ENCODE data around the gene ZNF609.
"Not testable (repeated sequence)": the region's sequence is repeated elsewhere in the genome, so short reads cannot be mapped to it uniquely, and the experiment has no call there.

The ZNF609 gene

GRCh38 chr15:64459066-64459781 lies 1.2 kb upstream of the ZNF609 start:
- no peak for DNase-seq (ENCODE audit: low spot score)

- peak; percentile 83 for DNase-seq (ENCODE audit: low spot score)
Measured at GRCh38 chr15:64460724-64461720, 644 bp downstream of the ZNF609 start.

- DNase-seq (ENCODE audit: low spot score) = peak; percentile 35
Measured at GRCh38 chr15:64461721-64462162, 1.4 kb downstream of the ZNF609 start.

- DNase-seq (ENCODE audit: low spot score) = no peak
Measured at GRCh38 chr15:64462492-64462891, 2.1 kb downstream of the ZNF609 start.

- DNase-seq (ENCODE audit: low spot score) = peak; percentile 26
Measured at GRCh38 chr15:64464276-64465005, 4.1 kb downstream of the ZNF609 start.

- no peak for DNase-seq (ENCODE audit: low spot score)
Measured at GRCh38 chr15:64466408-64467141, 6.2 kb downstream of the ZNF609 start.

GRCh38 chr15:64472161-64472560 lies 11.8 kb downstream of the ZNF609 start:
- no peak for DNase-seq (ENCODE audit: low spot score)

- no peak for DNase-seq (ENCODE audit: low spot score)
Measured at GRCh38 chr15:64474846-64475245, 14.5 kb downstream of the ZNF609 start.

- no peak for DNase-seq (ENCODE audit: low spot score)
Measured at GRCh38 chr15:64476550-64476949, 16.2 kb downstream of the ZNF609 start.

- DNase-seq (ENCODE audit: low spot score) = no peak
Measured at GRCh38 chr15:64478863-64479262, 18.5 kb downstream of the ZNF609 start.

GRCh38 chr15:64480891-64481290 lies 20.5 kb downstream of the ZNF609 start:
- DNase-seq (ENCODE audit: low spot score) = no peak

- DNase-seq (ENCODE audit: low spot score) = no peak
Measured at GRCh38 chr15:64483749-64484148, 23.4 kb downstream of the ZNF609 start.

GRCh38 chr15:64485796-64486195 lies 25.4 kb downstream of the ZNF609 start:
- no peak for DNase-seq (ENCODE audit: low spot score)

GRCh38 chr15:64490598-64491259 lies 30.4 kb downstream of the ZNF609 start:
- no peak for DNase-seq (ENCODE audit: low spot score)

GRCh38 chr15:64493641-64494040 lies 33.3 kb downstream of the ZNF609 start:
- DNase-seq (ENCODE audit: low spot score) = no peak

- not testable (repeated sequence) for DNase-seq (ENCODE audit: low spot score)
Measured at GRCh38 chr15:64495968-64496367, 35.6 kb downstream of the ZNF609 start.

- DNase-seq (ENCODE audit: low spot score) = no peak
Measured at GRCh38 chr15:64500695-64501395, 40.5 kb downstream of the ZNF609 start.

GRCh38 chr15:64501396-64501715 lies 41.0 kb downstream of the ZNF609 start:
- DNase-seq (ENCODE audit: low spot score) = no peak

- DNase-seq (ENCODE audit: low spot score) = no peak
Measured at GRCh38 chr15:64502151-64502550, 41.8 kb downstream of the ZNF609 start.

- no peak for DNase-seq (ENCODE audit: low spot score)
Measured at GRCh38 chr15:64502551-64502950, 42.2 kb downstream of the ZNF609 start.

- peak; percentile 29 for DNase-seq (ENCODE audit: low spot score)
Measured at GRCh38 chr15:64503197-64503596, 42.8 kb downstream of the ZNF609 start.

Data from AG20443 (cell line).